ENCODE measurements around the gene LTK.
A peak's percentile ranks its signal among the peaks of the same experiment; 100 is the strongest.

Gene LTK

DNA sequence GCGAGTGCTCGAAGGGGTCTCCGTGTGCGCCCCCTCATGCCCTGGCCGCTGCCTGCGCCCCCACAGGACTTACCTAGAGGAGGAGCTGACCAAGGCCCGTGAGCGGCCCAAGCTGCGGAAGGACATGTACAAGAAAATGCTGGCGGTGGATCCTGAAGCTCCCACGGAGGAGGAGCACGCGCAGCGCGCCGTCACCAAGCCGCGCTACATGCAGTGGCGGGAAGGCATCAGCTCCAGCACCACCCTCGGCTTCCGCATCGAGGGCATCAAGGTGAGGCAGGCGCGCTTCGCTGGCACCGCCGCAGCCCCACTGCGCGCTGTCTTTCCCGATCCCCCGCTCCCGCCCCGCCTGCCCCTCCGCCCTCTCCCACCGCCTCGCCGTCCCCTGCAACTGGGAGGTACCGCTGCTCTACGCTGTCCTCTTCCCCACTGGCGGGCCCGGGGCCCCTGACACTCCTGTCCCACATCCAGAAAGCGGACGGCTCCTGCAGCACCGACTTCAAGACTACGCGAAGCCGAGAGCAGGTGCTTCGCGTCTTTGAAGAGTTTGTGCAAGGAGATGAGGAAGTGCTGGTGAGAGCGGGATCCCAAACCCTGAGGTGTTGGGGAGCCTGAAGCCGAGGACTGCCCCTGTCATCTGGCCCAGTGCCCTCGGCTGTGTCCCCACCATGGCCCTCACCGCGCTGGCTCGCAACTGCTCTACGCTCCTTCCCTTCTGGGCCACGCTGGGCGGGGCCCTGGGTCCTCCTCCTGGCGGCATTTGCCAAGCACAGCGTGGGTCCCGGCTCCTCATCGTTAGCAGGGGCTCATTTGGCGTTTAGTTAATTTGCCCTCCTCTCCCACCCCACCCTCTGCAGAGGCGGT lies 11.5 kb downstream of the LTK start:
- Histone ChIP-seq H3K27ac (ENCODE audit: poor library complexity, severe bottlenecking) (no peak overlapping the region), H3K27me3 (ENCODE audit: insufficient read depth, poor library complexity, severe bottlenecking) (peaks cover 25% of the 10 kb centered on the region), H3K36me3 (ENCODE audit: low read depth) (no peaks in the 10 kb centered on the region), H3K4me3 (ENCODE audit: severe bottlenecking) (no peak overlapping the region), H3K4me1 (ENCODE audit: insufficient read depth, poor library complexity, severe bottlenecking) (no peaks in the 10 kb centered on the region), H3K9me3 (ENCODE audit: severe bottlenecking) (no peaks in the 10 kb centered on the region)
- TF ChIP-seq, protein P1, sequence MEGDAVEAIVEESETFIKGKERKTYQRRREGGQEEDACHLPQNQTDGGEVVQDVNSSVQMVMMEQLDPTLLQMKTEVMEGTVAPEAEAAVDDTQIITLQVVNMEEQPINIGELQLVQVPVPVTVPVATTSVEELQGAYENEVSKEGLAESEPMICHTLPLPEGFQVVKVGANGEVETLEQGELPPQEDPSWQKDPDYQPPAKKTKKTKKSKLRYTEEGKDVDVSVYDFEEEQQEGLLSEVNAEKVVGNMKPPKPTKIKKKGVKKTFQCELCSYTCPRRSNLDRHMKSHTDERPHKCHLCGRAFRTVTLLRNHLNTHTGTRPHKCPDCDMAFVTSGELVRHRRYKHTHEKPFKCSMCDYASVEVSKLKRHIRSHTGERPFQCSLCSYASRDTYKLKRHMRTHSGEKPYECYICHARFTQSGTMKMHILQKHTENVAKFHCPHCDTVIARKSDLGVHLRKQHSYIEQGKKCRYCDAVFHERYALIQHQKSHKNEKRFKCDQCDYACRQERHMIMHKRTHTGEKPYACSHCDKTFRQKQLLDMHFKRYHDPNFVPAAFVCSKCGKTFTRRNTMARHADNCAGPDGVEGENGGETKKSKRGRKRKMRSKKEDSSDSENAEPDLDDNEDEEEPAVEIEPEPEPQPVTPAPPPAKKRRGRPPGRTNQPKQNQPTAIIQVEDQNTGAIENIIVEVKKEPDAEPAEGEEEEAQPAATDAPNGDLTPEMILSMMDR (IDR thresholded peaks at IDR 0.05; ENCODE audit: poor library complexity, severe bottlenecking): no peak
- ATAC-seq (ENCODE audit: low read depth): peak; percentile 1; the same call in 1 of the 3 replicates
- DNase-seq (ENCODE audit: low spot score): no peak

DNA sequence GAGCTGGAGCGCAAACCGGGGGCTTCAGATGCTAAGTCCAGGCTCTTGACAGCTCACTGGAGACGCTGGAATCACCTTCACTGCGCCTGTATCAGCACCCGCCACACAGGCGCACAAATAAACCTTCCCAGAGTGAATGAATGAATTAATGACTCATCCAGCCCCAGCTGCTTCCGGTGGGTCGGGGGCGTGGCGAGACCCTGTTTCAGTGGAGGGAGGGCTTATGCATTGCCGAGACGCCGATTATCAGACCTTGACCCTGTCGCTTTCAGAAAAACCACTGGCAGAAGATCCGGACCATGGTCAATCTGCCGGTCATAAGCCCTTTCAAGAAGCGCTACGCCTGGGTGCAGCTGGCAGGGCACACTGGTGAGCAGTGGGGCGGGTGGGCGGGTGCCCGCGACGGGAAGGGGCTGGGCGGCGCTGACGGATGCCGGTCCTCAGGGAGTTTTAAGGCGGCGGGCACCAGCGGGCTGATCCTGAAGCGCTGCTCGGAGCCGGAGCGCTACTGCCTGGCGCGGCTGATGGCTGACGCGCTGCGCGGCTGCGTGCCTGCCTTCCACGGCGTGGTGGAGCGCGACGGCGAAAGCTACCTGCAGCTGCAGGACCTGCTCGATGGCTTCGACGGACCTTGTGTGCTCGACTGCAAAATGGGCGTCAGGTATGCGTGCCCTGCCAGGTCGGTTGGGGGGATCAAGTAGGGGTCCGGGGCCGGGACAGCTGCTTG lies 12.3 kb downstream of the LTK start:
- DNase-seq (ENCODE audit: low spot score) (no peak), ATAC-seq (ENCODE audit: low read depth) (peak; percentile 33)
- peaks cover 25% of the 10 kb centered on the region for H3K27me3 ChIP-seq (ENCODE audit: insufficient read depth, poor library complexity, severe bottlenecking)
- H3K9me3 ChIP-seq (ENCODE audit: severe bottlenecking): no peaks in the 10 kb centered on the region
- no peak overlapping the region for H3K4me3 ChIP-seq (ENCODE audit: severe bottlenecking)
- H3K36me3 ChIP-seq (ENCODE audit: low read depth): no peaks in the 10 kb centered on the region
- no peak overlapping the region for H3K27ac ChIP-seq (ENCODE audit: poor library complexity, severe bottlenecking)
- TF ChIP-seq, protein P1 (IDR thresholded peaks at IDR 0.05; ENCODE audit: poor library complexity, severe bottlenecking): no peak
- H3K4me1 ChIP-seq (ENCODE audit: insufficient read depth, poor library complexity, severe bottlenecking): no peaks in the 10 kb centered on the region

DNA sequence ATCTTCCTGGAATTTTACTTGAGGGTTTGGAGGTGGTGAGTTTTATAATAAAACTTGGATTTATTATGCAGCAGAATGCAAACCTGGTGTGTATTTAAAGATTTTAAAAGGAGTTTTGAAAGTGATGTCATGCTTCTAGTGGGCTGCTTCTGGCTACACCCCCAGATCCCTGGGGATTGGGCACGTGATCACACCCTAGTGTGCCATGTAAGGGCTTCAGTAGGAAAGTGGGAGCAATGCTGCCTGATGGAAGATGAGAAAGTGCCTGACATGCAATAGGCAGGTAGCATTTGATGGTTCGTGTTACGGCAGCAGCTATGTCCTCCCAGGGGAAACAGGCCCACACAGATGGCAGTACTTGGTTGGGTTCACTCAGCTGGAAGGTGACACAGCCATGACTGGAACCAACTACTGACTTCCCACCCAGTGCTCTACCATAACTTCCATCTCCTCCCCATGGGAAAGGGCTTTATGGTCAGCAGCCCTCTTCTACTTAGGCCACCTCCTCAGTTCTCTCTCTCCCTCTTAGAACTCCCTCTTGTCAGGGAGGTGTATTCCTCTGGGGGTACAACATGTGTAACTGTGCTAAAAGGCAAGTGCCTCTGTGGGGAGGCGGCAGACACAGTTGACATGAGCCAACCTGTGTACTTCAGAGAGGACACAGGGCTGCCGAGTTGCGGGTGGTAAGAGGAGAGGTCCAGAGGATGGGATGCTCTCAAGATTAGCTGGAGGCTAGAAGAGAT lies 14.3 kb downstream of the LTK start:
- no peaks in the 10 kb centered on the region for H3K9me3 ChIP-seq (ENCODE audit: severe bottlenecking)
- H3K27me3 ChIP-seq (ENCODE audit: insufficient read depth, poor library complexity, severe bottlenecking): peaks cover 34% of the 10 kb centered on the region
- ATAC-seq (ENCODE audit: low read depth) (no peak), DNase-seq (ENCODE audit: low spot score) (no peak)
- H3K4me3 ChIP-seq (ENCODE audit: severe bottlenecking): no peak overlapping the region
- TF ChIP-seq, protein P1 (IDR thresholded peaks at IDR 0.05; ENCODE audit: poor library complexity, severe bottlenecking): no peak
- no peaks in the 10 kb centered on the region for H3K36me3 ChIP-seq (ENCODE audit: low read depth)
- H3K4me1 ChIP-seq (ENCODE audit: insufficient read depth, poor library complexity, severe bottlenecking): no peaks in the 10 kb centered on the region
- no peak overlapping the region for H3K27ac ChIP-seq (ENCODE audit: poor library complexity, severe bottlenecking)

DNA sequence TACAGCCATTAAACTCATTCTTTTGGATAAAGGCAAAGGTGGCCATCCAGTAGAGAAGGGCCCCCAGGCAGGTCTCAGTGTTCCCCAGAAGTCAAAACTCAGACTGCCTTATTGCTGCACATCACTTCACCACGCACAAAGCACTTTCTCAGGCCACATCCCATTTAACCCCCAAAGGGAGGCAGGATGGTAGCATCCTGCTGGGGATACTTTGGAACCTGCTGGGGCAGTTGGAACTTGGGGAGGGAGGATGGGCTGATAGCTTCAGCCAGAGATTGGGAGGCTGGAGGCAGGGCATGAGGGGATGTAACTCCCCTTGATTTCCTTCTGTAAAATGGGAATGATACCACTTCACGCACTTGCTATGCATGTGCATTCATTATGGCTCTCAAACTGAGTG lies 15.0 kb downstream of the LTK start:
- Histone ChIP-seq H3K27ac (ENCODE audit: poor library complexity, severe bottlenecking) (no peak overlapping the region), H3K4me3 (ENCODE audit: severe bottlenecking) (no peak overlapping the region), H3K4me1 (ENCODE audit: insufficient read depth, poor library complexity, severe bottlenecking) (no peaks in the 10 kb centered on the region), H3K9me3 (ENCODE audit: severe bottlenecking) (no peaks in the 10 kb centered on the region), H3K36me3 (ENCODE audit: low read depth) (no peaks in the 10 kb centered on the region), H3K27me3 (ENCODE audit: insufficient read depth, poor library complexity, severe bottlenecking) (peaks cover 36% of the 10 kb centered on the region)
- TF ChIP-seq, protein P1 (IDR thresholded peaks at IDR 0.05; ENCODE audit: poor library complexity, severe bottlenecking): no peak
- DNase-seq (ENCODE audit: low spot score): no peak
- no peak for ATAC-seq (ENCODE audit: low read depth)
